HG02870 (cell line): ENCODE results near the gene GPRASP1.

Source experiments
- ATAC-seq: cut with Tn5 transposase; IDR thresholded peaks from one replicate; pipeline ENCODE4 v1.9.1; 2021; ENCODE audit warnings: mild to moderate bottlenecking, moderate library complexity; ENCODE audit not compliant: unreplicated experiment

The GPRASP1 gene

DNA sequence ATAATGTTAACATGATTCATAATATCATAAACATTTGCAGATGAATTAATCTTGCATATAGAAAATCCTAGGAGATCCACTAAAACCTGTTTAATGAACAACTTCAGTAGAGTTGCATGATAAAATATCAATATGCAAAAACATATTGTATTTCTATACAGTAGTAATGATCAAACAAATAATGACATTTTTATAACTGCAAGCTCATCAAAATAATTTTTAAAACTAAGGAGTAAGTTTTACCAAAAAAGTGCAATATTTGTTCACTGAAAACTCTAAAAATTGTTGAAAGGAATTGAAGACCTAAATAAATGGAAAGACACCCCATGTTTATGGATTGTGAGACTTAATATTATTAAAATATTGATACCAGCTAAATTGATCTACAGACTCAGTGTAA, 45.0 kb downstream of the GPRASP1 start:
- ATAC-seq: no peak

DNA sequence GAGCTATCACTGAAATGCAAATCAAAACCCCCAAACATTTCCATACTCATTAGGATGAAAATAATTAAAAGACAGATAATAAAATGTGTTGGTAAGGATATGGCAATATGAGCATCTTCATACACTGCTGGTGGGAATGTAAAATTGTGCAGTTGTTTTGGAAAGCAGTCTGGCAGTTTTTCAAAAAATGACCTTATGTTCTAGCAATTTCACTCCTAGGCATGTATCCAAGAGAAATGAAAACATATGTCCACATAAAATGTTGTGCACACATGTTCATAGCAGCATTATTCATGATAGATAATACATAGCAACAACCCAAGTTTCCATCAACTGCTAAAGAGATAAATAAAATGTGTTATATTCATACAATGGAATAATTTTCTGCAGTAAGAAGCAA, 46.2 kb downstream of the GPRASP1 start:
- no peak for ATAC-seq
